ENCODE data around the gene RASA2. TPM values are rescaled to one million over a fixed set of nuclear protein-coding genes. Genes with fewer than 3 reads are reported as not detected.

RASA2 gene
- polyA plus RNA-seq, 1 donor (not counting 4 experiments of a cell fraction or from before 2014, with no cell fraction given): 10.3 TPM

DNA sequence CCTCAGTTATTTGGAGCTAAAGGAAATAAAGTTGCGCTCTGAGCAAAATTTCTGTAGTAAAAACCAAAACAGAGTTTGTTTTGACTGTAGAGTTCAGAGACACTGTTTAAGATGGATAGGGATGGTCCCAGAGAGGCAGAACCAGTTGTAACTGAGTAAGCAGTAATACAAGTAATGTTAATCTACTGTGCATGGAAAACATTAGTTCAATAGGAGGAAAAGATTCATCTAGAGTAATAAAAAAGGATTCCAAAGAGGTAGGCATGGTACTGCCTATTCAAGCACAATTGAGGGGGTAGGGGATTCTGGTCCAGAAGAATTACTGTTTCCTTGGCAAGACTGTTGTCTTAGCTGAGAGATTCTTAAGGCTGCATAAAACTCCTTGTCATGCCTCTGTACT lies 77.4 kb downstream of the RASA2 start:
- H3K79me2 ChIP-seq (ENCODE audit: control insufficient read depth, insufficient read depth, low read length): no peaks in the 10 kb centered on the region
- H3K4me1 ChIP-seq (ENCODE audit: control insufficient read depth, extremely low read depth, insufficient read depth, low read length): no peaks in the 10 kb centered on the region
- H3K9me1 ChIP-seq (ENCODE audit: control insufficient read depth, extremely low read depth, insufficient read depth, low read length): no peaks in the 10 kb centered on the region
- no peaks in the 10 kb centered on the region for H4K20me1 ChIP-seq (ENCODE audit: control insufficient read depth, extremely low read depth, insufficient read depth, low read length)
- H3K27ac ChIP-seq (ENCODE audit: control insufficient read depth, insufficient read depth, low read length): no peak overlapping the region
- DNase-seq (ENCODE audit: low read depth, low spot score) (no peak), FAIRE-seq (no peak)
- no peaks in the 10 kb centered on the region for H3K27me3 ChIP-seq (ENCODE audit: control insufficient read depth, extremely low read depth, insufficient read depth, low read length)
- H2AFZ ChIP-seq (ENCODE audit: control insufficient read depth, low read length): no peak overlapping the region
- TF ChIP-seq, protein P1, sequence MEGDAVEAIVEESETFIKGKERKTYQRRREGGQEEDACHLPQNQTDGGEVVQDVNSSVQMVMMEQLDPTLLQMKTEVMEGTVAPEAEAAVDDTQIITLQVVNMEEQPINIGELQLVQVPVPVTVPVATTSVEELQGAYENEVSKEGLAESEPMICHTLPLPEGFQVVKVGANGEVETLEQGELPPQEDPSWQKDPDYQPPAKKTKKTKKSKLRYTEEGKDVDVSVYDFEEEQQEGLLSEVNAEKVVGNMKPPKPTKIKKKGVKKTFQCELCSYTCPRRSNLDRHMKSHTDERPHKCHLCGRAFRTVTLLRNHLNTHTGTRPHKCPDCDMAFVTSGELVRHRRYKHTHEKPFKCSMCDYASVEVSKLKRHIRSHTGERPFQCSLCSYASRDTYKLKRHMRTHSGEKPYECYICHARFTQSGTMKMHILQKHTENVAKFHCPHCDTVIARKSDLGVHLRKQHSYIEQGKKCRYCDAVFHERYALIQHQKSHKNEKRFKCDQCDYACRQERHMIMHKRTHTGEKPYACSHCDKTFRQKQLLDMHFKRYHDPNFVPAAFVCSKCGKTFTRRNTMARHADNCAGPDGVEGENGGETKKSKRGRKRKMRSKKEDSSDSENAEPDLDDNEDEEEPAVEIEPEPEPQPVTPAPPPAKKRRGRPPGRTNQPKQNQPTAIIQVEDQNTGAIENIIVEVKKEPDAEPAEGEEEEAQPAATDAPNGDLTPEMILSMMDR (optimal IDR thresholded peaks at IDR 0.05 in 1 of 3, IDR thresholded peaks at IDR 0.05 in 1 of 3, conservative IDR thresholded peaks at IDR 0.05 in 1 of 3; ENCODE audit: extremely low read depth in 1 of 3, insufficient read depth in 2 of 3, low read length in 3 of 3): no peak
- TF ChIP-seq EZH2 (IDR thresholded peaks at IDR 0.05; ENCODE audit: low read length): no peak
- no peaks in the 10 kb centered on the region for H3K9me3 ChIP-seq (ENCODE audit: control insufficient read depth, low read depth, low read length)
- no peak overlapping the region for H3K9ac ChIP-seq (ENCODE audit: control insufficient read depth, extremely low read depth, insufficient read depth, low read length)
- H3K4me3 ChIP-seq (ENCODE audit: control insufficient read depth in 2 of 3, extremely low read depth in 1 of 3, insufficient read depth in 2 of 3, low read depth in 1 of 3, low read length in 3 of 3): no peak overlapping the region
- dilution Hi-C loops (cut with MboI; ENCODE audit: extremely low pct_ligation_motif_present, low sequenced_read_pairs): no loop called here
- H3K36me3 ChIP-seq (ENCODE audit: control insufficient read depth in 2 of 2, extremely low read depth in 1 of 2, insufficient read depth in 2 of 2, low read length in 2 of 2): peaks cover 1 to 4% of the 10 kb centered on the region in 2 experiments
- no peak overlapping the region for H3K4me2 ChIP-seq (ENCODE audit: control insufficient read depth, extremely low read depth, insufficient read depth, low read depth, low read length)

DNA sequence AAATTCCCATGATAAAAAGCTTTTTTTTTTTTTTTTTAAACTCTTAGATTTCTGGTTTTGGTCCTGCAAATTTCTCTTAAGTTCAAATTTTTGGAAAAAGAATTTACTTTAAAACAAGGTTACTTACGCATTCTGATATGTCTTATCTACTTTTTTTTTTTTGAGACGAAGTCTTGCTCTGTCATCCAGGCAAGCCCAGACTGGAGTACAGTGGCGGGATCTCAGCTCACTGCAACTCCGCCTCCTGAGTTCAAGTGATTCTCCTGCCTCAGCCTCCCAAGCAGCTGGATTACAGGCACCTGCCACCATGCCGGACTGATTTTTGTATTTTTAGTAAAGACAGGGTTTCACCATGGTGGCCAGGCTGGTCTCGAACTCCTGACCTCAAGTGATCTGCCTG lies 83.2 kb downstream of the RASA2 start:
- H2AFZ ChIP-seq (ENCODE audit: control insufficient read depth, low read length): no peak overlapping the region
- H3K4me1 ChIP-seq (ENCODE audit: control insufficient read depth, extremely low read depth, insufficient read depth, low read length): no peaks in the 10 kb centered on the region
- H3K36me3 ChIP-seq (ENCODE audit: control insufficient read depth in 2 of 2, extremely low read depth in 1 of 2, insufficient read depth in 2 of 2, low read length in 2 of 2): peaks cover 3 to 5% of the 10 kb centered on the region in 2 experiments
- no peak overlapping the region for H3K27ac ChIP-seq (ENCODE audit: control insufficient read depth, insufficient read depth, low read length)
- DNase-seq (ENCODE audit: low read depth, low spot score): no peak
- FAIRE-seq: no peak
- no peak overlapping the region for H3K4me2 ChIP-seq (ENCODE audit: control insufficient read depth, extremely low read depth, insufficient read depth, low read depth, low read length)
- no peaks in the 10 kb centered on the region for H3K9me3 ChIP-seq (ENCODE audit: control insufficient read depth, low read depth, low read length)
- H3K9me1 ChIP-seq (ENCODE audit: control insufficient read depth, extremely low read depth, insufficient read depth, low read length): no peaks in the 10 kb centered on the region
- no peaks in the 10 kb centered on the region for H4K20me1 ChIP-seq (ENCODE audit: control insufficient read depth, extremely low read depth, insufficient read depth, low read length)
- dilution Hi-C loops (cut with MboI; ENCODE audit: extremely low pct_ligation_motif_present, low sequenced_read_pairs): no loop called here
- H3K79me2 ChIP-seq (ENCODE audit: control insufficient read depth, insufficient read depth, low read length): no peaks in the 10 kb centered on the region
- TF ChIP-seq EZH2 (IDR thresholded peaks at IDR 0.05; ENCODE audit: low read length): no peak
- TF ChIP-seq, protein P1 (optimal IDR thresholded peaks at IDR 0.05 in 1 of 3, IDR thresholded peaks at IDR 0.05 in 1 of 3, conservative IDR thresholded peaks at IDR 0.05 in 1 of 3; ENCODE audit: extremely low read depth in 1 of 3, insufficient read depth in 2 of 3, low read length in 3 of 3): no peak
- H3K27me3 ChIP-seq (ENCODE audit: control insufficient read depth, extremely low read depth, insufficient read depth, low read length): no peaks in the 10 kb centered on the region
- H3K9ac ChIP-seq (ENCODE audit: control insufficient read depth, extremely low read depth, insufficient read depth, low read length): no peak overlapping the region
- no peak overlapping the region for H3K4me3 ChIP-seq (ENCODE audit: control insufficient read depth in 2 of 3, extremely low read depth in 1 of 3, insufficient read depth in 2 of 3, low read depth in 1 of 3, low read length in 3 of 3)
